HK-2 (cell line): ENCODE results near the gene ART4.

Experiments
- DNase-seq: peaks from one replicate; pipeline ENCODE4 v3.0.0-alpha.2; 2018; ENCODE audit not compliant: unreplicated experiment

The ART4 gene

GRCh38 chr12:14843425-14843887 is at the start of gene ART4:
Gene ART4, minus strand, starts transcription at chr12:14843526. Its CDS starts 413 bp downstream, at chr12:14843113.
- DNase-seq: no peak

- no peak for DNase-seq
Observed at GRCh38 chr12:14892726-14893505, 49.6 kb upstream of the ART4 start.

- no peak for DNase-seq
Observed at GRCh38 chr12:14890701-14891100, 47.4 kb upstream of the ART4 start.

- DNase-seq: no peak
Observed at GRCh38 chr12:14886271-14886670, 42.9 kb upstream of the ART4 start.

- DNase-seq: no peak
Observed at GRCh38 chr12:14885718-14886221, 42.4 kb upstream of the ART4 start, which contains the start of gene MGP. Gene MGP, minus strand, starts transcription at chr12:14885854. Its CDS starts 63 bp downstream, at chr12:14885791.

GRCh38 chr12:14884458-14884878 is 41.1 kb upstream of the ART4 start:
- DNase-seq: peak; percentile 43

- DNase-seq: no peak
Observed at GRCh38 chr12:14883686-14884085, 40.4 kb upstream of the ART4 start.

GRCh38 chr12:14880890-14881453 is 37.6 kb upstream of the ART4 start:
- DNase-seq: no peak

- no peak for DNase-seq
Observed at GRCh38 chr12:14879222-14879933, 36.1 kb upstream of the ART4 start.

GRCh38 chr12:14878488-14878887 is 35.2 kb upstream of the ART4 start:
- no peak for DNase-seq

- no peak for DNase-seq
Observed at GRCh38 chr12:14876833-14877232, 33.5 kb upstream of the ART4 start.

- DNase-seq: no peak
Observed at GRCh38 chr12:14874882-14875281, 31.6 kb upstream of the ART4 start.

GRCh38 chr12:14873440-14874185 is 30.3 kb upstream of the ART4 start:
- DNase-seq: no peak

GRCh38 chr12:14871886-14872285 is 28.6 kb upstream of the ART4 start:
- DNase-seq: no peak

- DNase-seq: no peak
Observed at GRCh38 chr12:14871247-14871646, 27.9 kb upstream of the ART4 start.

GRCh38 chr12:14868916-14869506 is 25.7 kb upstream of the ART4 start:
- no peak for DNase-seq

- no peak for DNase-seq
Observed at GRCh38 chr12:14860490-14860889, 17.2 kb upstream of the ART4 start.

GRCh38 chr12:14858513-14858912 is 15.2 kb upstream of the ART4 start:
- no peak for DNase-seq

- no peak for DNase-seq
Observed at GRCh38 chr12:14854586-14855183, 11.4 kb upstream of the ART4 start.

GRCh38 chr12:14853961-14854360 is 10.6 kb upstream of the ART4 start:
- no peak for DNase-seq

- no peak for DNase-seq
Observed at GRCh38 chr12:14852880-14853279, 9.6 kb upstream of the ART4 start.
